ENCODE measurements around the gene PTPRG.

PTPRG gene

GRCh38 chr3:62100282-62100989, 539.1 kb downstream of the PTPRG start:
- Histone ChIP-seq H2BK12ac (ENCODE audit: low read length) (no peak overlapping the region), H3K4me1 (ENCODE audit: control insufficient read depth in 1 of 2, insufficient read depth in 2 of 2, low read length in 2 of 2) (no peaks in the 10 kb centered on the region), H3K36me3 (ENCODE audit: control insufficient read depth in 1 of 2, insufficient read depth in 2 of 2, low read length in 2 of 2) (no peaks in the 10 kb centered on the region), H3K27me3 (ENCODE audit: insufficient read depth, low read length) (no peaks in the 10 kb centered on the region), H3K79me1 (ENCODE audit: low read length) (no peaks in the 10 kb centered on the region), H3K4me3 (ENCODE audit: low read depth, low read length) (no peak overlapping the region), H3K4ac (ENCODE audit: low read depth, low read length) (no peak overlapping the region), H3K9ac (ENCODE audit: low read length) (no peak overlapping the region), H4K12ac (ENCODE audit: low read depth, low read length) (no peak overlapping the region), H3K27ac (ENCODE audit: low read depth, low read length) (no peak overlapping the region), H3K14ac (ENCODE audit: low read length) (no peak overlapping the region), H2AK5ac (ENCODE audit: low read length) (no peak overlapping the region), H4K91ac (ENCODE audit: low read depth, low read length) (no peak overlapping the region), H2AFZ (ENCODE audit: insufficient read depth, low read length, poor library complexity) (no peak overlapping the region), H2BK5ac (ENCODE audit: low read depth, low read length, poor library complexity) (no peak overlapping the region), H2BK120ac (ENCODE audit: insufficient read depth, low read length, poor library complexity) (no peak overlapping the region), H3K9me3 (ENCODE audit: insufficient read depth, low read depth, low read length) (no peaks in the 10 kb centered on the region), H3K18ac (ENCODE audit: low read length) (no peak overlapping the region), H3K4me2 (ENCODE audit: low read length) (no peak overlapping the region), H3K79me2 (ENCODE audit: control insufficient read depth, insufficient read depth, low read length, poor library complexity) (no peaks in the 10 kb centered on the region), H3K23ac (ENCODE audit: low read length) (no peak overlapping the region), H4K8ac (ENCODE audit: low read depth, low read length) (no peak overlapping the region)
- no peak for DNase-seq
- no CpG with 5 or more reads among the region's 7 CpGs for WGBS (ENCODE audit: extremely low coverage, insufficient coverage, insufficient read length)

GRCh38 chr3:62101488-62101887, 540.1 kb downstream of the PTPRG start:
- Histone ChIP-seq H3K18ac (ENCODE audit: low read length) (no peak overlapping the region), H3K27me3 (ENCODE audit: insufficient read depth, low read length) (no peaks in the 10 kb centered on the region), H3K79me2 (ENCODE audit: control insufficient read depth, insufficient read depth, low read length, poor library complexity) (no peaks in the 10 kb centered on the region), H3K9ac (ENCODE audit: low read length) (peak overlapping the region; percentile 47), H3K14ac (ENCODE audit: low read length) (no peak overlapping the region), H3K23ac (ENCODE audit: low read length) (no peak overlapping the region), H3K4ac (ENCODE audit: low read depth, low read length) (no peak overlapping the region), H3K36me3 (ENCODE audit: control insufficient read depth in 1 of 2, insufficient read depth in 2 of 2, low read length in 2 of 2) (no peaks in the 10 kb centered on the region), H2BK120ac (ENCODE audit: insufficient read depth, low read length, poor library complexity) (no peak overlapping the region), H4K12ac (ENCODE audit: low read depth, low read length) (no peak overlapping the region), H2BK12ac (ENCODE audit: low read length) (no peak overlapping the region), H4K8ac (ENCODE audit: low read depth, low read length) (no peak overlapping the region), H2AFZ (ENCODE audit: insufficient read depth, low read length, poor library complexity) (no peak overlapping the region), H3K4me2 (ENCODE audit: low read length) (no peak overlapping the region), H3K79me1 (ENCODE audit: low read length) (no peaks in the 10 kb centered on the region), H3K4me3 (ENCODE audit: low read depth, low read length) (no peak overlapping the region), H3K9me3 (ENCODE audit: insufficient read depth, low read depth, low read length) (no peaks in the 10 kb centered on the region), H4K91ac (ENCODE audit: low read depth, low read length) (no peak overlapping the region), H2BK5ac (ENCODE audit: low read depth, low read length, poor library complexity) (no peak overlapping the region), H2AK5ac (ENCODE audit: low read length) (no peak overlapping the region), H3K4me1 (ENCODE audit: control insufficient read depth in 1 of 2, insufficient read depth in 2 of 2, low read length in 2 of 2) (no peaks in the 10 kb centered on the region), H3K27ac (ENCODE audit: low read depth, low read length) (no peak overlapping the region)
- DNase-seq, result no peak
- WGBS (ENCODE audit: extremely low coverage, insufficient coverage, insufficient read length), result no CpG with 5 or more reads among the region's 1 CpG

DNA sequence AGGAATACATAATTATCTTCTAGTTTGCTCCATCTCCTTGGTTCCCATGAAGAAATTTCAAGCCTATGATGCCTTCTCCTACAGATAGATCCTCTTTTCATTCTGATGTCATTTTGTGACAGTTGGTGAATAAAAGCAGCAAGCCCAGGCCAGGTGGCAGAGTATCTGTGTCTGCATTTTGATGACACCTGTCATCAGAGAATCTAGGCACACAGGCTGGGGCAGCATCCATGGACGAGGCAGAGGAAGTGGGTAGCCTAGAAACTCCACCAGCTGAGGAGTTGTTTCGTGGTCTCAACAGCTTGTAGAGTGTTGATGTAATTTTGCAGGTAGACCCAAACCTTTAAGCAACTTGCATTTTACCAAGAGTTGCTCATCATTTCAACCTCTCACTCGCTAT, 542.2 kb downstream of the PTPRG start:
- H3K27me3 ChIP-seq (ENCODE audit: insufficient read depth, low read length), result no peaks in the 10 kb centered on the region
- H3K36me3 ChIP-seq (ENCODE audit: control insufficient read depth in 1 of 2, insufficient read depth in 2 of 2, low read length in 2 of 2), result no peaks in the 10 kb centered on the region
- DNase-seq, result no peak
- H2BK120ac ChIP-seq (ENCODE audit: insufficient read depth, low read length, poor library complexity), result no peak overlapping the region
- no peak overlapping the region for H4K91ac ChIP-seq (ENCODE audit: low read depth, low read length)
- no peak overlapping the region for H3K4me3 ChIP-seq (ENCODE audit: low read depth, low read length)
- no peaks in the 10 kb centered on the region for H3K4me1 ChIP-seq (ENCODE audit: control insufficient read depth in 1 of 2, insufficient read depth in 2 of 2, low read length in 2 of 2)
- no peak overlapping the region for H2AFZ ChIP-seq (ENCODE audit: insufficient read depth, low read length, poor library complexity)
- no peak overlapping the region for H3K9ac ChIP-seq (ENCODE audit: low read length)
- H3K79me1 ChIP-seq (ENCODE audit: low read length), result no peaks in the 10 kb centered on the region
- H2BK12ac ChIP-seq (ENCODE audit: low read length), result no peak overlapping the region
- H3K23ac ChIP-seq (ENCODE audit: low read length), result no peak overlapping the region
- H3K18ac ChIP-seq (ENCODE audit: low read length), result no peak overlapping the region
- H3K79me2 ChIP-seq (ENCODE audit: control insufficient read depth, insufficient read depth, low read length, poor library complexity), result no peaks in the 10 kb centered on the region
- H4K12ac ChIP-seq (ENCODE audit: low read depth, low read length), result no peak overlapping the region
- no peak overlapping the region for H3K4ac ChIP-seq (ENCODE audit: low read depth, low read length)
- no peak overlapping the region for H2BK5ac ChIP-seq (ENCODE audit: low read depth, low read length, poor library complexity)
- no peak overlapping the region for H4K8ac ChIP-seq (ENCODE audit: low read depth, low read length)
- H2AK5ac ChIP-seq (ENCODE audit: low read length), result no peak overlapping the region
- H3K14ac ChIP-seq (ENCODE audit: low read length), result no peak overlapping the region
- H3K4me2 ChIP-seq (ENCODE audit: low read length), result no peak overlapping the region
- no CpG with 5 or more reads among the region's 3 CpGs for WGBS (ENCODE audit: extremely low coverage, insufficient coverage, insufficient read length)
- no peaks in the 10 kb centered on the region for H3K9me3 ChIP-seq (ENCODE audit: insufficient read depth, low read depth, low read length)
- no peak overlapping the region for H3K27ac ChIP-seq (ENCODE audit: low read depth, low read length)

GRCh38 chr3:62109534-62109933, 548.2 kb downstream of the PTPRG start:
- no peak overlapping the region for H3K9ac ChIP-seq (ENCODE audit: low read length)
- no peaks in the 10 kb centered on the region for H3K4me1 ChIP-seq (ENCODE audit: control insufficient read depth in 1 of 2, insufficient read depth in 2 of 2, low read length in 2 of 2)
- H3K18ac ChIP-seq (ENCODE audit: low read length), result no peak overlapping the region
- no peak overlapping the region for H3K14ac ChIP-seq (ENCODE audit: low read length)
- WGBS (ENCODE audit: extremely low coverage, insufficient coverage, insufficient read length), result no CpG with 5 or more reads among the region's 1 CpG
- H3K4me2 ChIP-seq (ENCODE audit: low read length), result no peak overlapping the region
- no peaks in the 10 kb centered on the region for H3K27me3 ChIP-seq (ENCODE audit: insufficient read depth, low read length)
- no peak overlapping the region for H2BK12ac ChIP-seq (ENCODE audit: low read length)
- no peak overlapping the region for H2AK5ac ChIP-seq (ENCODE audit: low read length)
- no peak overlapping the region for H2BK5ac ChIP-seq (ENCODE audit: low read depth, low read length, poor library complexity)
- H2BK120ac ChIP-seq (ENCODE audit: insufficient read depth, low read length, poor library complexity), result no peak overlapping the region
- peaks cover 2% of the 10 kb centered on the region for H3K9me3 ChIP-seq (ENCODE audit: insufficient read depth, low read depth, low read length)
- H3K36me3 ChIP-seq (ENCODE audit: control insufficient read depth in 1 of 2, insufficient read depth in 2 of 2, low read length in 2 of 2), result no peaks in the 10 kb centered on the region
- no peak overlapping the region for H3K4ac ChIP-seq (ENCODE audit: low read depth, low read length)
- DNase-seq, result peak; percentile 94 to 95
- H4K12ac ChIP-seq (ENCODE audit: low read depth, low read length), result no peak overlapping the region
- no peak overlapping the region for H4K91ac ChIP-seq (ENCODE audit: low read depth, low read length)
- H2AFZ ChIP-seq (ENCODE audit: insufficient read depth, low read length, poor library complexity), result no peak overlapping the region
- H3K27ac ChIP-seq (ENCODE audit: low read depth, low read length), result no peak overlapping the region
- H3K79me1 ChIP-seq (ENCODE audit: low read length), result no peaks in the 10 kb centered on the region
- H3K79me2 ChIP-seq (ENCODE audit: control insufficient read depth, insufficient read depth, low read length, poor library complexity), result no peaks in the 10 kb centered on the region
- H3K4me3 ChIP-seq (ENCODE audit: low read depth, low read length), result no peak overlapping the region
- no peak overlapping the region for H4K8ac ChIP-seq (ENCODE audit: low read depth, low read length)
- H3K23ac ChIP-seq (ENCODE audit: low read length), result no peak overlapping the region
